CD1c-positive myeloid dendritic cell (primary cell): ENCODE measurements around the gene ETV6.

ENCODE experiments used
- DNase-seq: peaks from one replicate; pipeline ENCODE4 v3.0.0-alpha.2; 2016; ENCODE audit errors: extremely low spot score

Gene ETV6

DNA sequence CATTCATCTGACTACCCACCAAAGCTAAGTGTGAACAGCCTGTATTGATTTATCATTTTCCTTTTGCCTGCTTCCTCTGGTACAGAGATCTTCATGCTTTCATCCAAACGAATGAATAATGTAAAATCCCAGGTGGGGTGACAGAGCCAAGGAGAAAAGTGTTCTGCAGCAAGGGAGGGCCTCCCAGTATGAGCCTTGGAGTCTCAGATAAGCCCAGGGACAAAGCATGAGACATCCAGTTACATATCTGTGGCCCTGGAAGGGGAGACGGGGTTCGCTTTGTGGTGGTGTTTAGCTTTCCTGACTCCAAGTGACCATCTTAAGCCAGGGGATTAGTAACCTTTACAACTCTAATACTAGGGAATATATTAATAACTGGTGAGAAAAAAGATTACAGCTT is 177.1 kb downstream of the ETV6 start:
- no peak for DNase-seq

DNA sequence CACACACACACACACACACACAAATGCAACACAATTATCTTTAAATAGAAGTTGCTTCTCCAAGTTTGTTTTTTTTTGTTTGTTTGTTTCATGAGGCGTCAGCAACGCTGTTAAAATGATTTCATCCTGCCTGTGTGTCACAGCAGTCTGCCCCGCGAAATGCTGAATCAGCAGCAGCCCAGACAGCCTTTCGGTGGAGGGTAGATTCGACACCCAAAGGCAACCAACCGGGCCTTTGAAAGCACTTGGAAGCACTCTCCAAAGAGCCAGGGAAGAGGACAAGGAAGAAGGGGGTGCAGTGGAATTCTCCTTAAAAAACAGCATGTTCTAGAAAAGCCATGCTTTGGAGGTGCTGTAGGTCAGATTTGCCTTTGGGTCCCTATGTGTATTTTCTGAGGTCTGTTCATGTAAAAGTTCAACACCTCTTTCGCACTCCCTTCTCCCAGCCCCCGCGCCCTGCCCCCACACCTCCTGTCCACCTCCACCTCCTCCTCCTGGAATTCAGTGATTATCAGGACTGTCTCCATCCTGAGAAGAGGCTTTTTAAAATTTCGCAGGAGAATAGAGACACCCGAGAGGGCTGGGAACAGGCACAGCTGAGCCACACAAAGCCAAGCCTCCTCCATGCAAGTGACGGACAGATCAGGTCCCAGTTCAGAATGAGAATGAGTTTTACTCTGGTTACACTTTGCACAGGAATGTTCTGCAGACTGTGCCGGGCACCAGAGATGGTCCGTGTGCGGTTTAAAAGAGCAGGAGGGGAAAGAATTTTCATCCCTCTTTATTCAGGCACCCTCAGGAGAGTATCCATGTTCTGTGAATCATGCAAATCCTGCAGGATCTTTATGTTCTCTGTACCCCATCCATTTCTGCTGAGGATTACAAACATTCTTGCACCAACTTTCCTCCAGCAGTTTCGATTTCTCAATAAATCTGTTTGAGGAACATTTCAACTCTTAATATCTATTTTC is 177.9 kb downstream of the ETV6 start:
- peak; percentile 66 for DNase-seq

DNA sequence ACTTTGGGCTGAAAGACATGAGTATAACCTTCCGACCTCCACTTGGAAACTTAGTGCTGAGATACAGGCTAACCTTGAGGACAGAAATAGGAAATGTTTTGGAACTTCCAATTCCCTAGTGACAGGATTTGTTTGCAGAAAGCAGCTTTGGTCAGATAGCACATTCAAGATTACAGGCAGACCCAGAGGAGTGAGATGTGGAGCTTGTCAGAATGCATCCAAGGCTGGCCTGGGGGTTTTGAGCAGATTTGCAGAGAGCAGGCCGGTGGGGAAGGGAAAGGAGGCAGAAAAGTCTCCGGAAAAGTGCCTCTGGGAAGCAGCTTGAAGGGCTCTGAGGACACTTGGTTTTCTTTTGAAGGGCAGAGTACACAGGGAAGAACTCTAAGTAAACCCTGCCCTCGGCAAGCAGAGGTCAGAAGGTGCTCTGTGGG is 180.3 kb downstream of the ETV6 start:
- DNase-seq: no peak

DNA sequence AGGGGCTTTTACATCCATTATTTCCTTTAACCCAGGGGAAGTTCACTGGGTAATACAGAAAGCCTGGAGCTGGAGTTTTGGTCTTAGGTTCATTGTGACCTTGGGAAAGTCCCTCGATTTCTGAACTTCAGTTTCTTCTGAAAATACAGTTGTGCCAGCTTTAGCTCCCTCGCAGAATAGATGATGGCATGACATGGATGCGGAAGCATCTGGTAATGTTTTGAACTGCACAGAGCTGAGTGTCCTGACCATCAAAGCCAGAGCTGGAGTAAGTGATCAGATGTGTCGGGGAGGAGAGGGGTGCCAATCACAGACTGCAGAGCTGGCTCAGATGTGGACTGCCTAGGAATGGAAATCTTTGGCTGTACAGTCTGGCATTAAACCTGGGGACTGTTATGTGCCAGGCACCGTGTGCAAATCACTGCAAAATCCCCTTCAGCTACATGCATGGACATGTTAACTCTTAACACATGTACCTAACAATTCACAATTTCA is 180.9 kb downstream of the ETV6 start:
- peak; percentile 71 for DNase-seq

DNA sequence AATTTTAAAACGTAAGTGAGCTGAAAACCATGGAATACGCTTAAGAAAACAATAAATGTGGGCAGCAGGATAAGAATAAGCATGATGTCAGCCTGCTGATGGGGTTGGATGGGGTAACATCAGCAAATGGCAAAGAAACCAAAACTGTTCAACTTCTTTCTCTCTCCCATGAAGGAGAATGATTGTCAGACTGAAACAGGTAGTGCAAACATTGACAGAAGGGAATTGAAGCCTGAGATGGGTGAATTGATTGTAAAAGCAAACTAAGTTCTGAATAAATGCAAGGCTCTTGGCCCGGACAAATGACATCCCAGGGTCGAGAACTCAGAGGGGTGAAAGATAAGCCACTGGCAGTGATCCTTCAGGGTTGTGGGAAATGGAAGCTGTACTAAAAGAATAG is 182.6 kb downstream of the ETV6 start:
- DNase-seq: peak; percentile 51

DNA sequence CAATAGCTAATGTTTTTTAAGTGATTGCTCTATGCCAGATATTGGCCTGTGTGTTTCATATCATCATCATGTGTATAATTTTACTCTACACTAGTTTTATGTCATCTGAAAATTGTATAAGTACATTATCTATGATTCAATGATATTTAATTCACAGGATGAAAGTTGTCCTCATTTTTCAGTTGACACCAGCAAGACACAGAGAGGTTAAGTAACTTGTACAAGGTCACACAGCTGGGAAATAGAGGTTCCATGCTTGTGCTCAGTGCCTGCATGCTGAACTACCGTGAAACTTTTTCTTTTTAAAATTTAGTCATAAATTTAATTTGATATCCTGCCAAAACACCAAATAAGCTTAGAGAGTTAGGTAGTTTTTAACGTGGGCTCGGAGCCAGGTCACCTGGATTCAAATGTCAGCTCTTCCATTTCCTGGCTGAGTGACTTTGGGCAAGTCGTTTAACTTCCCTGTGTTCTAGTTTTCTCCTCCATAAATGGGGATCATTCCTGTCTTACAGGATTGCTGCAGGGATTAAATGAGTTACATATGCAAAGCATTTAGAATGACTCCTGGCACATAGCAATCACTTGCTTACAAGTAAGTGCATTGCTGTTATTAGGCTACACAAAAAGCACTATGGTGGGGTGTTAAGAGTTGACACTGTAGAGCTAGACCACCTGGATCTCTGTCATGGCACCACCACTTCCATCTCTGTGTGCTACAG is 183.9 kb downstream of the ETV6 start:
- DNase-seq: no peak

DNA sequence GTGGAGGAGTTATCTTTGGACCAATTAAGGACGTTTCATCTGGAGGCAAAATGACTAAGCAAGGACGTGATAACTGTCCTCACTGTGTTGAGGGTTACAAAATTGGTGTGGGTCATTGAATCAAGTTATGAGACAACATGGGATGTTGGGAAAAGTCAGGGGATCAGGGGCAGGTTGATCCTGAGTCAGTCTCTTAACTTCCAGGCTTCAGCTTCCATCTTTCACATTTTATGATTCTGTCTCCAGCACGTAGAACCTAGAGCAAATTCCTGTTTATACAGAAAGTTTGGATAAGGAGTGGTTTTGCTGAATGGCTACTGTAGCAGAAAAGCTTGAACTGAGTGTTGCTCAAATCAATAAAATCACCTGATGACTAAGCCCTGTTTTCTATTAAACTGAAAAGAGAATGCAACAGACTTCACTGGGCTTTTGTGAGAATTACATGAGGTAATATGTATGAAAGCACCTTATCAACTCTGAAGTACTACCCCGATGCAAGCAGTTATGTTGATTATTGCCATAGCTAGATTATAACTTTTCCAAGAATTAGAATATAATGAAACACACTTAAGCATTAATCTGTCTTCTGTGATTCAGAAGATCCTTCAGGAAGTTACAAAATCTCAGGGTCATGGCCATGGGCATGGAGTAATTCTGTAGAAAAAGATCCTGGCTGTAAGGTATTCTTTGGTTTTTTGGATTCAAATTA is 184.8 kb downstream of the ETV6 start:
- DNase-seq: peak; percentile 55

DNA sequence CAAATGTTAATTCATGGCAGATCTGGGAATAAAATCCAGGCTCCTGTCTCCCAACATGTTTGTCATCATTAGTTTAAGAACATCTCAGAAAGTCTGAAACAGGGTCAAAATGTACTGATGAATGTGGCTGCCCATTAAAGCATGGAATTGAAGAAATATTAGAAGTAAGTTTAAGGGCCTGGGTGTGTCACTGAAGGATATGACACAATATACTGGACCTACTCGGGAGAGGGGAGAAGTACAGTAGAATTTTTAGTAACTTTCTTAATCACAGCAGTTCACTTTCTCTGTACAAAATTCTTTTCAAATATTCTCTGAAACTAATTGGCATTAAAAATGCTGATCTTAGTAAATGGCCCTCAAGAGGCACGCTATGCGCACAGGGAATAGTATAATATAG is 185.5 kb downstream of the ETV6 start:
- peak; percentile 53 for DNase-seq

DNA sequence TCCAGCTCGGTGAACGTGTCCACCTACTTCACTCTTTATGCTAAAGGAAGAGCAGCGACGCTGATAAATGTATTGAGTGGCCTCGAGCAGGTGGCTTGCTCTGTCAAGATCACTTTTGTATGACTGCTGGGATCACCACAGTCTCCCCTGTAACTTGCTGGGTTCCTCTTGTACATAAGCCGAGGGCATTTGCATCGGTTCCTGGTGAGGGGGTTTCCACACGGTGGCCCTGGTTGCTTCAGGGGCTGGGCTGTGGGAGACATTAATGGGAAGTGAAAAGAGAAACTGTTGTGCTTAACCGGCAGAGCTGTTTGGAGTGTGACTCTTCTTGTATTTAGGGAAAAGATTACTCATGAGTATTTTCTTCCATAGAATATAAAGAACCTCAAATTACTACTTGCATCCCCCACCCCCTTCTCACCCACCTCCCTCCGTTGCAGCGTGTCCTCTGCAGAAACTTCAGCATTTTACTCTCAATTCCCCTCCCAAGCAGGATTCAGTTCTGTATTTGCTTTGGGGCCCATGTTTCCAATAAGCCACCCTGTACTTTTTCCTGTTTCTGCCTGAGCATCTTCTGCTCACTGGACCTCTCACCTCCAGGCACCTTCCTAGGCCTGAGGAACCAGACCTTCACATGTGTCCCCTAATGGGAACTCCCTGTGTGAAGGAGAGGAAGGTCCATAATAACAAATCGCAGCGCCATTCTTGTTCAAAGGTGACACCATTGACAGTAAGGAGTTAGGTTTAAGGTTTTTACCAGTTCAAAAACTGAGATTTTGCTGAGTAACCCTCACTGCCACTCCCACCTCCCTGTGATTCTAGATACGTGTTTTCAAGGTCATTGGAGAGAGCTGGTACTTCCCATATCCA is 187.0 kb downstream of the ETV6 start:
- peak; percentile 96 for DNase-seq

DNA sequence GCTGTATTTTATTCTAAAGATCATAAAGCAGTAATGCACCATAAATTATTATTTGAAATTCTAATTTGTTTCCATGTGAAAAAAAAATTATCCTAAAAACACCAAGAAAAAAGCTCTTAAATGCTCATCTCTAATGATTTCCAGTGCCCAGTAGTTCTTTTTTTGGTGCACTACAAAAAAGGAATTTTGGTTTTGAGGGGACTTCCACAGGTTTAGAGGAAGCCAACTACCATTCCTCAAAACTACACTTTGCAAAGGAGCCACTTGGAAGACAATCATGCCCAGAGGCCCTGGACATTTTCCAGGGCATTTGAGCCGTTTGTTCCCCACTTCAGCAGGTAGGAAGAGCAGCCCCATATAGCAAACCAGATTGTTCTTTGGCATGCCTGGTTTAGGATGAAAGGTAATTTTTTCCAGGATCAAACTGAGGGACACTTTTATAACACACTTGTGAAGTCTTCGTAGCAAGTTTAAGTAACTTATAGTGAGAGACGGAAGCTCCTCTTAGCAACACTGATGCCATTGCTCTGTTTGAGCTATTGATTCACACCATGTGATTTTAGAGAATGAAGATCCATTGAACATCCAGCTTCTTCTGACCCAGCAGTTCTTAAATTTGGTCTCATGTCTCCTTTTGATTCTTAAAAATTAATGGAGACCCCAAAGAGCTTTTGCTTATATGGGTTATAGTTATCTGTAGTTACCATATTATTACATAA is 187.9 kb downstream of the ETV6 start:
- DNase-seq: peak; percentile 49

DNA sequence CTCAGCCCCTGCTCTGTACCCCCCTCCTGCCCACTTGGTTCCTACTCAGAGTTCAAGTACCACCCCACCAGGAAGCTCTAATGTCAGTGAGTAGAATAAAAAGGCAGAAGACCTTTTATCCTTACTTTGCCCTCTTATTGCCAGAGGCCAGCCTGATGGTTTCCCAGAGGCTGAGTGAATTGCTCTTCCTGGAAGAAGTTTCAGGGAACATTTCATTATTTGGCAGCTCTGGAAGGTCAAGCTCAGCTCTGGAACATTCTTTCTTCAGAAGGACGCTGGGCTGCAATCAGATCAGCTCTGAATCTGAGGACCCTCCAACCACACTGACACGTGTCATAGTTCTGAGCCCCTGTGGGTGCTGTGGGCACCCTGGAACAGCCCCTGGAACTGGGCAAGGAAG is 188.9 kb downstream of the ETV6 start:
- no peak for DNase-seq

DNA sequence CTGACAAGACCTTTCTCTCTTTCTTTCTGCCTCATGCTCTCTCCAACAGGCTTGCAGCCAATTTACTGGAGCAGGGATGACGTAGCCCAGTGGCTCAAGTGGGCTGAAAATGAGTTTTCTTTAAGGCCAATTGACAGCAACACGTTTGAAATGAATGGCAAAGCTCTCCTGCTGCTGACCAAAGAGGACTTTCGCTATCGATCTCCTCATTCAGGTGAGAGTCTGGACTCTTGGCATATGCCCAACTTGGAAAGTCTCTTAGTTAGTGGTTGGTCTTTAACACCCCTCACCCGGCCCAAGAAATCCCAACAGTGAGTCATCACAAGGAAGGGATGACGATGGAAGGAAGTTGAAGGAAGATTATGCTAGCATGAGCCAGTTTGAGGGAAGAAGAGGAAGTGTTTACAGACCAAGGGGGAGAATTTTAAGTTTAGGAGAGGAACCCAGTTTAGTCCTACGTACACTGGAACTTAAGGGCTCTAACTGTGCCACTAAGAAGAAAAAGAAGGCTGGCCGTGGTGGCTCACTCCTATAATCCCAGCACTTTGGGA is 189.7 kb downstream of the ETV6 start:
- peak; percentile 82 for DNase-seq

DNA sequence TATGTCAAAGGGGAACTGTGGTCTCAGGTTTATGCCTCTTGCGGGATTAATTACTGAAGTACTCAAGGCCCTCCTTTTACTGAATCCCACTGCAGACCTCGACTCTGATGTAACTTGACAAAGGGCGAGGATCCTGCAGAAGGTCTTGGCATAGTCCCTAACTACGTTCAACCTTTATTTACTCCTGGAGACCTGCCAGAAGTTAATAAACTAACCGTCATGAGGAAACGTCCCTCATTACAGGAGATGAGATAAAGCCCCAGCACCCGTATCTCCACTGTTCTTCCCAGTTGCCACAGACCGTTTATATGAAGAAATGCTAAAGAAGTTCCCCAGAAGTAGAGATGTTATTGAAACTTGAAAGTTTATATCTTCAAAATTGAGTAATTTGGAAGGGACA is 190.9 kb downstream of the ETV6 start:
- DNase-seq: peak; percentile 49

DNA sequence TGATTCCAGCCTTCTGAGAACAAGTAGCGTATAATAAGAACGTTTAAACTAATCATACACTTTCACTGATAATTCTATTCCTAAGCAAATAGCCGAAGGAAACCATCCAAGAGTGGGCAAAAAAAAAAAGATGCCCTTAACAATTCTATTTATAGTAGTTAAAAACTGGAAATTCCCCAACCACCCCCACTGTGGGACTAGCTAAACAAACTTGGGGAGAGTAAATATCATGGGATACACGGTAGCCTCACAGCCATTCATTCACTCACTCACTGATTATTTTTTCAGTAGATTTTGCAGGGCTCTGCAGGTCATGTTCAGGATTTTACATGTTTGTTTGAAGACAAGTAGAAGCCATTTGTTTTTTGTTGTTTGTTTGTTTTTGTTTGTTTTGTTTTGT is 197.0 kb downstream of the ETV6 start:
- DNase-seq: no peak

DNA sequence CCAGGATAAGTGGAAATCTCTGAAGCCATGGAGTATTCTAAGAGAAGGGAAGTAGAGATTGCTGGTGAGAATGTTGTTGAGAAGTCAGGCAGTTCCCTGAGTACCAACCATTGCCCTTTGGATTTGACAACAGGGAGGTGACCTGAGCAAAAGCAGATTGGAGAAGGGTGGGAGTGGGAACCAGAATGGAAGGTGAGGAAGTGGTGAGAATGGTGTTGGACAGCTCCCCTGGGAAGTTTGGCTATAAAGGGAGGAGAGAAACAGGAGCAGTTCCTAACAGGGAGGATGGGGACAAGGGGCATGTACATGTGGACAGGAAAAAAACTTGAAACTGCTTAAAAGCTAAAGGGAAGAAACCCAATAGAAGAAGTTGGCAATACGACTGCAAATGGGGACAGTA is 198.1 kb downstream of the ETV6 start:
- DNase-seq: no peak

DNA sequence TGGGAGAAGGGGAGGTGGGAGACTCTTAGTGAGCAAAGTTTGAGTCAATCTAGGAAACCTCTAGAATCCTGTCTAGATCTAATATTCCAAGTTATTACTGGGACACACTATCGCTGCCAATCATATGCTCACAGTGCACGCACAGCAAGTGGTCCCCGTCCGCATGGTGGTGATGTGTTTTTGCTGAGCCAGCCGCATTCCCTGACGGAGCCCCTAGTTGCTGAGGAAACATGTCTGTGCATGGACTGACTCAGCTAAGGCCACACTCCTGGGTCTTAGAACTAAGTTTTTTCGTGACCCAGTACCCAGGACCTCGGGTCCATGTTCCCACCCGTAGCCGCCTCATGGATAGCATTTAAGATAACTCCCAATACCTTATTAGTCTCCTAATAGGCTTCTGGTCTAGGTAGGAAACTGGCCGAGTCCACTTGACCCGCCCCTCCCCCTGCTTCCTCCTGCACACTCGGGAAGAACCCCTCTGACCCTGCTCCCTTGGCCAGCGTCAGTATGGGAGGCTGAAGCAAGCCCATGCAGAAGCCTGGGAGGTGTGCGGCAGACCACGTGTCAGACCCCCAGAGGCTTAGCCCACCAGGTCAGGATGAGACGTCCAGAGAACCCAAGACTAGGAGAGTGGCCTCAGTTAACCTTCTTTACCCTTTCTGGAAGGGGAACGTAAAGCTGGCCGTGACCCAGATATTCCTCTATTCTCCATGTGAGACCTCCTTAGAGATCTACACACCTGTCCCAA is 200.5 kb downstream of the ETV6 start:
- DNase-seq: no peak

DNA sequence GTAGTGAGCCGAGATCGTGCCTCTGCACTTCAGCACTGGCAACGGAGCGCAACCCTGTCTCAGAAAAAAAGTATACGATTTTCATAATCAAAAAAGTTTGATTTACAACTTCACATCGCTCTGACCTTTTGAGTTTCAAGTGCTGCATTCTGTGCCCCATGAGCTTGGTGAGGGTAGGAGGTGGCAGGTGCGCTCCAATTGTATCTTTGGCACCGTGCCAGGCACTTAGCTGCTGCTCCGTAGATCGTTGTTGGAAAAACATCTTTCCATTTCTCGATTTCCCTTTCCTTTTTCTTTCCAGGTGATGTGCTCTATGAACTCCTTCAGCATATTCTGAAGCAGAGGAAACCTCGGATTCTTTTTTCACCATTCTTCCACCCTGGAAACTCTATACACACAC is 203.7 kb downstream of the ETV6 start:
- no peak for DNase-seq

DNA sequence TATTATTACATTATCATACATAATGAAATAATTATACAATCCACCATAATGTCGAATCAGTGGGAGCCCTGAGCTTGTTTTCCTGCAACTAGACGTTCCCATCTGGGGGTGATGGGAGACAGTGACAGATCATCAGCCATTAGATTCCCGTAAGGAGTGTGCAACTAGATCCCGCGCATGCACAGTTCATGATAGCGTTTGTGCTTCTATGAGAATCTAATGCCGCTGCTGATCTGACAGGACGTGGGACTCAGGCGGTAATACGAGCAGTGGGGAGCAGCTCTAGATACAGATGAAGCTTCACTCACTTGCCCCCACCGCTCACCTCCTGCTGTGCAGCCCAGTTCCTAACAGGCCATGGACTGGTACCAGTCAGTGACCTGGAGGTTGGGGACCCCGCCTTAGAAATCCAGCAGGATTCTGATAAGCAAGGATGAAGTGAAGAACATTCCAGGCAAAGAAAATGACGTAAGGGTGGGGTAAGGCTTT is 204.6 kb downstream of the ETV6 start:
- DNase-seq: no peak

DNA sequence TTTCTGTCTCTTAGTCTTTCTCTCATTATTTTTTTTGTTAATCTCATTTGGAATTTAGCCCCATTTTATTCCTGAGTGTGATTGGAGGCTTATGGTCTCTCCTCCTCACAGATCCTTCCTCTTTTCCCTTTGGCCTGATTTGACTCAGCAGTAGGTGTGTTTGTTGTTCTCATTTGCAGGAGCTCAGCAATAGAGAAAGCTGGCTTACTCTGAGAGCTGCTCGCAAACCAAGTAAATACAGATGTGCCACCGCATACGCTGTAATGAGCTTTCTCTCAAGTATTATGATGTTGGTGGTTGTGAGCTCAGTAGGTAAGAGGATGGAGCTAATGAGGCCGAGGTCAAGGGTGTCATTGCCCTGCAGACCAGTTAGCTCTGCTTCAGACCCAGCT is 206.5 kb downstream of the ETV6 start:
- peak; percentile 81 for DNase-seq
